T-helper 17 cell (primary cell): ENCODE data around the gene APOB. TPM values are rescaled to one million over a fixed set of nuclear protein-coding genes. Genes with fewer than 3 reads are reported as not detected.

Experiments
- ATAC-seq: fragments of 150-1000 bp; cut with Tn5 transposase; 2 replicates; pipeline ENCODE4 v1.10.0; 2021; ENCODE audit warnings: mild to moderate bottlenecking, moderate library complexity
- DNase-seq, 3 donors: peaks; one replicate each; pipeline versions ENCODE4 v3.0.0 to v3.0.0-alpha.2; 2020 to 2021
- H3K9me3 ChIP-seq: one replicate; pipeline ENCODE4 v1.7.0; 2013; ENCODE audit warnings: low read length, mild to moderate bottlenecking; ENCODE audit not compliant: control insufficient read depth, poor library complexity, severe bottlenecking
- H3K27ac Mint-ChIP-seq: one replicate; pipeline ENCODE4 v1.8.0; 2022; ENCODE audit warnings: mild to moderate bottlenecking, moderate library complexity, mixed read lengths
- H3K27me3 Mint-ChIP-seq: one replicate; pipeline ENCODE4 v1.8.0; 2022; ENCODE audit warnings: mixed read lengths
- H3K36me3 Mint-ChIP-seq: one replicate; pipeline ENCODE4 v1.8.0; 2022; ENCODE audit warnings: low read depth, mixed read lengths
- H3K4me1 Mint-ChIP-seq: one replicate; pipeline ENCODE4 v1.8.0; 2022; ENCODE audit warnings: mild to moderate bottlenecking, mixed read lengths
- H3K4me3 Mint-ChIP-seq: one replicate; pipeline ENCODE4 v1.8.0; 2022; ENCODE audit warnings: mild to moderate bottlenecking, moderate library complexity, mixed read lengths
- total RNA-seq, 4 donors: library from RNA in 2 of 4; stranded (reverse) in 2 of 4; gene quantifications; one replicate each; pipeline ENCODE4 v1.2.3 and lab custom pipeline; 2022 to 2026

APOB gene
- total RNA-seq, 2 donors from 2014 or later, result not detected

GRCh38 chr2:21059885-21060610 is 16.2 kb upstream of the APOB start:
- Mint-ChIP-seq H3K36me3 (no peaks in the 10 kb centered on the region), H3K27me3 (peaks cover 9% of the 10 kb centered on the region), H3K4me3 (no peak overlapping the region), H3K27ac (no peak overlapping the region), H3K4me1 (no peaks in the 10 kb centered on the region)
- DNase-seq (no peak), ATAC-seq (no peak)
- H3K9me3 ChIP-seq, result no peaks in the 10 kb centered on the region

- Mint-ChIP-seq H3K27ac (no peak overlapping the region), H3K27me3 (peaks cover 26% of the 10 kb centered on the region), H3K36me3 (no peaks in the 10 kb centered on the region), H3K4me1 (no peaks in the 10 kb centered on the region), H3K4me3 (no peak overlapping the region)
- ATAC-seq (no peak), DNase-seq (no peak)
- H3K9me3 ChIP-seq, result no peaks in the 10 kb centered on the region
These were observed 13.2 kb upstream of the APOB start for GRCh38 chr2:21057097-21057496.

- no peak overlapping the region for H3K4me3 Mint-ChIP-seq
- no peak overlapping the region for H3K27ac Mint-ChIP-seq
- DNase-seq, result no peak
- ATAC-seq, result no peak
- no peaks in the 10 kb centered on the region for H3K36me3 Mint-ChIP-seq
- no peaks in the 10 kb centered on the region for H3K9me3 ChIP-seq
- no peaks in the 10 kb centered on the region for H3K4me1 Mint-ChIP-seq
- peaks cover 26% of the 10 kb centered on the region for H3K27me3 Mint-ChIP-seq
These were observed 12.3 kb upstream of the APOB start for GRCh38 chr2:21055879-21056790.

- H3K4me3 Mint-ChIP-seq, result no peak overlapping the region
- no peak for DNase-seq
- H3K27me3 Mint-ChIP-seq, result peaks cover 26% of the 10 kb centered on the region
- H3K36me3 Mint-ChIP-seq, result no peaks in the 10 kb centered on the region
- no peaks in the 10 kb centered on the region for H3K9me3 ChIP-seq
- ATAC-seq, result no peak
- no peaks in the 10 kb centered on the region for H3K4me1 Mint-ChIP-seq
- H3K27ac Mint-ChIP-seq, result no peak overlapping the region
These were observed 11.6 kb upstream of the APOB start for GRCh38 chr2:21055451-21055850.

GRCh38 chr2:21054011-21054410 is 10.1 kb upstream of the APOB start:
- Mint-ChIP-seq H3K36me3 (no peaks in the 10 kb centered on the region), H3K27ac (no peak overlapping the region), H3K4me1 (no peaks in the 10 kb centered on the region), H3K4me3 (no peak overlapping the region), H3K27me3 (peaks cover 27% of the 10 kb centered on the region)
- DNase-seq, result no peak
- ATAC-seq, result no peak
- no peaks in the 10 kb centered on the region for H3K9me3 ChIP-seq

GRCh38 chr2:21052044-21052443 is 8.2 kb upstream of the APOB start:
- Mint-ChIP-seq H3K27ac (no peak overlapping the region), H3K27me3 (peaks cover 38% of the 10 kb centered on the region)

GRCh38 chr2:21050164-21050563 is 6.3 kb upstream of the APOB start:
- ATAC-seq, result no peak
- H3K4me3 Mint-ChIP-seq, result no peak overlapping the region
- no peak for DNase-seq
- no peaks in the 10 kb centered on the region for H3K9me3 ChIP-seq
- peaks cover 50% of the 10 kb centered on the region for H3K27me3 Mint-ChIP-seq
- no peaks in the 10 kb centered on the region for H3K4me1 Mint-ChIP-seq
- no peaks in the 10 kb centered on the region for H3K36me3 Mint-ChIP-seq
- H3K27ac Mint-ChIP-seq, result no peak overlapping the region

More at GRCh38 chr2:21052044-21052443, 8.2 kb upstream of the APOB start:
- Mint-ChIP-seq H3K36me3 (no peaks in the 10 kb centered on the region), H3K4me1 (no peaks in the 10 kb centered on the region), H3K4me3 (no peak overlapping the region)
- DNase-seq (no peak), ATAC-seq (no peak)
- no peaks in the 10 kb centered on the region for H3K9me3 ChIP-seq

GRCh38 chr2:21047141-21048009 is 3.5 kb upstream of the APOB start:
- no peak for DNase-seq
- no peaks in the 10 kb centered on the region for H3K9me3 ChIP-seq
- H3K27ac Mint-ChIP-seq, result no peak overlapping the region
- H3K36me3 Mint-ChIP-seq, result no peaks in the 10 kb centered on the region
- no peak for ATAC-seq
- H3K4me3 Mint-ChIP-seq, result no peak overlapping the region
- H3K27me3 Mint-ChIP-seq, result peaks cover 53% of the 10 kb centered on the region
- H3K4me1 Mint-ChIP-seq, result peaks cover 7% of the 10 kb centered on the region

GRCh38 chr2:21046506-21046905 is 2.6 kb upstream of the APOB start:
- no peak overlapping the region for H3K4me3 Mint-ChIP-seq
- ATAC-seq, result no peak
- H3K9me3 ChIP-seq, result no peaks in the 10 kb centered on the region
- peaks cover 60% of the 10 kb centered on the region for H3K27me3 Mint-ChIP-seq
- H3K36me3 Mint-ChIP-seq, result no peaks in the 10 kb centered on the region
- H3K4me1 Mint-ChIP-seq, result peaks cover 7% of the 10 kb centered on the region
- H3K27ac Mint-ChIP-seq, result no peak overlapping the region
- DNase-seq, result no peak

GRCh38 chr2:21044694-21045371 is 960 bp upstream of the APOB start:
- DNase-seq (no peak), ATAC-seq (no peak)
- H3K27me3 Mint-ChIP-seq, result peaks cover 60% of the 10 kb centered on the region
- H3K27ac Mint-ChIP-seq, result no peak overlapping the region
- no peaks in the 10 kb centered on the region for H3K9me3 ChIP-seq
- peaks cover 7% of the 10 kb centered on the region for H3K4me1 Mint-ChIP-seq
- no peaks in the 10 kb centered on the region for H3K36me3 Mint-ChIP-seq
- no peak overlapping the region for H3K4me3 Mint-ChIP-seq

- Mint-ChIP-seq H3K4me3 (peak overlapping the region; percentile 78), H3K4me1 (peaks cover 7% of the 10 kb centered on the region), H3K36me3 (no peaks in the 10 kb centered on the region), H3K27ac (no peak overlapping the region), H3K27me3 (peaks cover 61% of the 10 kb centered on the region)
- no peaks in the 10 kb centered on the region for H3K9me3 ChIP-seq
- peak; percentile 18 to 43 (median 30) for DNase-seq
- ATAC-seq, result peak; percentile 76
These were observed 722 bp downstream of the APOB start for GRCh38 chr2:21042958-21043743.

- Mint-ChIP-seq H3K27me3 (peaks cover 56% of the 10 kb centered on the region), H3K27ac (no peak overlapping the region), H3K36me3 (no peaks in the 10 kb centered on the region), H3K4me1 (peaks cover 7% of the 10 kb centered on the region), H3K4me3 (peak overlapping the region; percentile 78)
- DNase-seq, result no peak
- no peak for ATAC-seq
- H3K9me3 ChIP-seq, result no peaks in the 10 kb centered on the region
These were observed 1.2 kb downstream of the APOB start for GRCh38 chr2:21042708-21042957.
